K562 (cell line): ENCODE measurements around the gene PRKCQ. TPM values are rescaled to one million over a fixed set of nuclear protein-coding genes. Genes with fewer than 3 reads are reported as not detected.

ENCODE experiments used
- ATAC-seq: fragments of 200-7000 bp; cut with Tn5 transposase; 3 replicates; pipeline ENCODE4 v1.9.1; 2020; ENCODE audit warnings: moderate library complexity
- BruUV-seq: library from RNA; stranded (reverse); fragments of 400-500 nt; replicated peaks from 2 replicates; lab custom pipeline; 2021; lab: Mats Ljungman, UMichigan
- CTCF ChIA-PET: fragments of 300-600 bp; formaldehyde crosslinking; extraction: SDS; loops from one replicate; lab custom pipeline; 2021; ENCODE audit warnings: low intra/inter-chr PET ratio; lab: Yijun Ruan, JAX
- POLR2A ChIA-PET: fragments of 300-600, 350-650 bp; sonication (Branson Sonifier 250); formaldehyde crosslinking; extraction: SDS; loops from one replicate; lab custom pipeline; 2021; ENCODE audit warnings: antibody characterized with exemption, inconsistent platforms; lab: Yijun Ruan, JAX
- DNase-seq, 4 experiments: peaks; one replicate each; pipeline versions ENCODE4 v3.0.0 to v3.0.0-alpha.2; 2011 to 2018; ENCODE audit warnings: low spot score in 3 of 4, mixed read lengths in 3 of 4; ENCODE audit errors: extremely low read depth in 1 of 4
- FAIRE-seq: peaks from 2 replicates; lab custom pipeline; 2011; peaks lifted over from hg19 to GRCh38; lab: Jason Lieb, UNC
- H2AFZ ChIP-seq: 2 replicates; pipeline ENCODE4 v1.6.0; 2011; ENCODE audit warnings: low read depth, low read length, control low read depth, inconsistent platforms
- H3K27ac ChIP-seq: fragments of 200-600 bp; 3 replicates; pipeline ENCODE4 v1.8.0; 2011; ENCODE audit warnings: low read depth, mild to moderate bottlenecking, control low read depth, inconsistent platforms, low read length, moderate library complexity, mixed read lengths; ENCODE audit errors: extremely low read depth
- H3K27me3 ChIP-seq, 2 experiments: fragments of 300-600 bp in 1 of 2; 2 replicates in 1 of 2; 3 replicates in 1 of 2; pipeline versions ENCODE4 v1.6.0 to v1.8.0; 2011; ENCODE audit warnings: inconsistent platforms in 2 of 2, low read length in 2 of 2, mild to moderate bottlenecking in 1 of 2, mixed read lengths in 1 of 2, moderate library complexity in 1 of 2; ENCODE audit not compliant: control insufficient read depth in 2 of 2, insufficient read depth in 2 of 2
- H3K36me3 ChIP-seq: fragments of 300-600 bp; 3 replicates; pipeline ENCODE4 v1.8.0; 2011; ENCODE audit warnings: mild to moderate bottlenecking, low read length, inconsistent platforms; ENCODE audit not compliant: control insufficient read depth, insufficient read depth
- H3K4me1 ChIP-seq, 2 experiments: fragments of 200-600 bp in 1 of 2; replicated peaks in 1 of 2; 2 replicates in 1 of 2; 3 replicates in 1 of 2; pipeline versions ENCODE4 v1.5.1 to v1.8.0; 2011; ENCODE audit warnings: inconsistent platforms in 2 of 2, low read length in 2 of 2, mild to moderate bottlenecking in 1 of 2, mixed read lengths in 1 of 2, moderate library complexity in 1 of 2; ENCODE audit not compliant: control insufficient read depth in 2 of 2, insufficient read depth in 2 of 2
- H3K4me2 ChIP-seq: 2 replicates; pipeline ENCODE4 v1.6.1; 2011; ENCODE audit warnings: low read length, control low read depth, inconsistent platforms, mixed read lengths; ENCODE audit not compliant: insufficient read depth
- H3K4me3 ChIP-seq: fragments of 200-600 bp; sonication (generic), shearing (Covaris generic); 2 replicates; pipeline ENCODE4 v1.5.1; 2016; ENCODE audit warnings: control low read depth, inconsistent platforms
- H3K79me2 ChIP-seq: fragments of 200-600 bp; 3 replicates; pipeline ENCODE4 v1.8.0; 2011; ENCODE audit warnings: low read length, inconsistent platforms; ENCODE audit not compliant: control insufficient read depth, insufficient read depth
- H3K9ac ChIP-seq, 2 experiments: 2 replicates each; pipeline versions ENCODE4 v1.6.0 to v1.6.1; 2011; ENCODE audit warnings: low read depth in 2 of 2, low read length in 2 of 2, control low read depth in 1 of 2, inconsistent platforms in 1 of 2, mild to moderate bottlenecking in 1 of 2, mixed read lengths in 1 of 2; ENCODE audit not compliant: insufficient read depth in 1 of 2
- H3K9me1 ChIP-seq: one replicate; pipeline ENCODE4 v1.6.0; 2011; ENCODE audit warnings: inconsistent platforms, mild to moderate bottlenecking, low read length, moderate library complexity; ENCODE audit not compliant: control insufficient read depth, insufficient read depth
- H3K9me3 ChIP-seq: replicated peaks from 2 replicates; pipeline ENCODE4 v1.5.1; 2011; ENCODE audit warnings: low read depth, low read length, inconsistent platforms; ENCODE audit not compliant: control insufficient read depth, insufficient read depth
- H4K20me1 ChIP-seq: replicated peaks from 2 replicates; pipeline ENCODE4 v1.6.1; 2011; ENCODE audit warnings: low read length, inconsistent platforms, mixed read lengths; ENCODE audit not compliant: control insufficient read depth, insufficient read depth
- ETS1 ChIP-seq: conservative IDR thresholded peaks from 2 replicates; pipeline ENCODE4 v1.6.1; 2011; ENCODE audit warnings: low read depth, mild to moderate bottlenecking, low read length; ENCODE audit not compliant: control insufficient read depth
- ZNF217 ChIP-seq: sonication (generic); formaldehyde crosslinking; IDR thresholded peaks from 2 replicates; pipeline ENCODE4 v1.8.0; 2022; ENCODE audit warnings: mild to moderate bottlenecking, missing genetic modification reagents
- ZSCAN32 ChIP-seq: fragments of 450-650 bp; formaldehyde crosslinking; IDR thresholded peaks from 2 replicates; pipeline ENCODE4 v1.4.0; 2020; ENCODE audit warnings: mild to moderate bottlenecking, moderate library complexity
- WGBS: fragments of 100-300 bp; shearing (Covaris generic); methylation state at CpG from one replicate; pipeline ENCODE4 v1.1.6; 2016; ENCODE audit warnings: low coverage, mixed read lengths; ENCODE audit not compliant: insufficient coverage; ENCODE audit errors: missing lambda C conversion rate; 5-methylcytosine and 5-hydroxymethylcytosine counted together
- in situ Hi-C: fragments of 300-500 bp; cut with MboI; formaldehyde crosslinking; loops from 4 replicates; pipeline ENCODE4 v1.15.0; 2018; ENCODE audit warnings: inconsistent platforms, mixed read lengths
- intact Hi-C: fragments of 100-400 bp; cut with micrococcal nuclease; formaldehyde crosslinking; loops from 2 replicates; pipeline ENCODE4 v1.14.2; 2022
- polyA plus RNA-seq, 8 experiments: library from polyadenylated mRNA; depleted of rRNA in 4 of 8; stranded (reverse) in 5 of 8; unstranded in 3 of 8; fragments of >200 nt; fragmentation: Nextera tagmentation in 2 of 8; fragmentation: Illumina TruSeq in 1 of 8; extraction: Ambion mirVana in 2 of 8; extraction: Trizol in 1 of 8; gene quantifications; 2 replicates each; pipeline versions ENCODE4 v1.2.1 to v1.2.3, GENCODE V29; 2011 to 2014; ENCODE audit warnings: inconsistent platforms in 1 of 8, missing spikeins in 1 of 8
- total RNA-seq, 7 experiments: library from RNA; depleted of rRNA in 6 of 7; stranded (reverse); fragments of >200 nt in 6 of 7; fragmentation: Illumina TruSeq in 2 of 7; extraction: Trizol in 2 of 7; gene quantifications; 2 replicates each; pipeline versions ENCODE4 v1.2.1 to v1.2.3, GENCODE V29; 2011 to 2021; ENCODE audit warnings: low replicate concordance in 1 of 7

Gene PRKCQ
- total and polyA plus RNA-seq, 9 of the 15 experiments (the other 6 are each of a cell fraction or from before 2014, with no cell fraction given) = 4.4 to 23.3 (median 14.6) TPM

GRCh38 chr10:6530966-6531365, 49.1 kb downstream of the PRKCQ start:
- H3K4me1 ChIP-seq = peaks cover 0 to 3% of the 10 kb centered on the region in 2 experiments; a peak in 2 of 5 replicates
- no peaks in the 10 kb centered on the region for H3K79me2 ChIP-seq
- no peak overlapping the region for H2AFZ ChIP-seq
- H3K27ac ChIP-seq = no peak overlapping the region
- no peaks in the 10 kb centered on the region for H3K9me1 ChIP-seq
- ATAC-seq = no peak
- no peak for FAIRE-seq
- TF ChIP-seq ZSCAN32 (CRISPR knock-in tag) (no peak), ZNF217 (CRISPR knock-in tag) (no peak), ETS1 (no peak)
- intact Hi-C loops (no loop called here), in situ Hi-C loops (no loop called here)
- ChIA-PET POLR2A (interaction anchor here (1.2 kb wide), 1 partner anchor 13 kb away, joined by 3 read pairs; no protein-coding TSS in a partner anchor), CTCF (no interaction called here)
- no peak overlapping the region for H3K4me3 ChIP-seq
- H3K9ac ChIP-seq = no peak overlapping the region
- no peak for DNase-seq
- H3K27me3 ChIP-seq = no peaks in the 10 kb centered on the region
- H3K9me3 ChIP-seq = no peaks in the 10 kb centered on the region
- no peaks in the 10 kb centered on the region; the same call in 2 of the 3 replicates for H3K36me3 ChIP-seq
- 70% methylated on average over 4 of the region's 4 CpGs for WGBS
- H4K20me1 ChIP-seq = peaks cover 3% of the 10 kb centered on the region; the same call in 1 of the 2 replicates
- BruUV-seq = no TSS peak
- no peak overlapping the region for H3K4me2 ChIP-seq
